HepG2 (cell line): ENCODE measurements around the gene TXN.
"Not testable (repeated sequence)": the region's sequence is repeated elsewhere in the genome, so short reads cannot be mapped to it uniquely, and the experiment has no call there.

Experiments used
- EZH2 ChIP-seq: conservative IDR thresholded peaks from 2 replicates; pipeline ENCODE4 v1.6.1; 2012; ENCODE audit warnings: mild to moderate bottlenecking, low read depth, low read length, moderate library complexity
- TF ChIP-seq, protein P1 (sequence below): sonication (generic); formaldehyde crosslinking; IDR thresholded peaks from 2 replicates; pipeline ENCODE4 v1.4.0; 2020; ENCODE audit warnings: missing genetic modification reagents
- TF ChIP-seq, protein P2 (sequence below): sonication (generic); formaldehyde crosslinking; IDR thresholded peaks from 2 replicates; pipeline ENCODE4 v1.5.0; 2020; ENCODE audit warnings: mild to moderate bottlenecking, missing genetic modification reagents, moderate library complexity

DNA sequence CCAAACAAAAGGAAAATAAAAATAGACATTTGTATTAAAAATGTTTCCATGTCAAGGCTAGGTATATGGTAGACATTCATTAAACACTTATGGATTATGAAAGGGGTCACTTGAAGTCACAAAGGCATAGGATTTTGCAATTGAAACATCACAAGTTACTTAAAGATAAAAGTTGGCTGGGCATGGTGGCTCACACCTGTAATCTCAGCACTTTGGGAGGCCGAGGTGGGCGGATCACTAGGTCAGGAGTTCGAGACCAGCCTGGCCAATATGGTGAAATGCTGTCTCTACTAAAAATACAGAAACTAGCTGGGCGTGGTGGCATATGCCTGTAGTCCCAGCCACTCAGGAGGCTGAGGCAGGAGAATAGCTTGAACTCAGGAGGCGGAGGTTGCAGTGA lies 4.5 kb downstream of the TXN start:
- TF ChIP-seq, protein P1, sequence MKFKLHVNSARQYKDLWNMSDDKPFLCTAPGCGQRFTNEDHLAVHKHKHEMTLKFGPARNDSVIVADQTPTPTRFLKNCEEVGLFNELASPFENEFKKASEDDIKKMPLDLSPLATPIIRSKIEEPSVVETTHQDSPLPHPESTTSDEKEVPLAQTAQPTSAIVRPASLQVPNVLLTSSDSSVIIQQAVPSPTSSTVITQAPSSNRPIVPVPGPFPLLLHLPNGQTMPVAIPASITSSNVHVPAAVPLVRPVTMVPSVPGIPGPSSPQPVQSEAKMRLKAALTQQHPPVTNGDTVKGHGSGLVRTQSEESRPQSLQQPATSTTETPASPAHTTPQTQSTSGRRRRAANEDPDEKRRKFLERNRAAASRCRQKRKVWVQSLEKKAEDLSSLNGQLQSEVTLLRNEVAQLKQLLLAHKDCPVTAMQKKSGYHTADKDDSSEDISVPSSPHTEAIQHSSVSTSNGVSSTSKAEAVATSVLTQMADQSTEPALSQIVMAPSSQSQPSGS: not testable (repeated sequence)
- not testable (repeated sequence) for TF ChIP-seq EZH2
- TF ChIP-seq, protein P2, sequence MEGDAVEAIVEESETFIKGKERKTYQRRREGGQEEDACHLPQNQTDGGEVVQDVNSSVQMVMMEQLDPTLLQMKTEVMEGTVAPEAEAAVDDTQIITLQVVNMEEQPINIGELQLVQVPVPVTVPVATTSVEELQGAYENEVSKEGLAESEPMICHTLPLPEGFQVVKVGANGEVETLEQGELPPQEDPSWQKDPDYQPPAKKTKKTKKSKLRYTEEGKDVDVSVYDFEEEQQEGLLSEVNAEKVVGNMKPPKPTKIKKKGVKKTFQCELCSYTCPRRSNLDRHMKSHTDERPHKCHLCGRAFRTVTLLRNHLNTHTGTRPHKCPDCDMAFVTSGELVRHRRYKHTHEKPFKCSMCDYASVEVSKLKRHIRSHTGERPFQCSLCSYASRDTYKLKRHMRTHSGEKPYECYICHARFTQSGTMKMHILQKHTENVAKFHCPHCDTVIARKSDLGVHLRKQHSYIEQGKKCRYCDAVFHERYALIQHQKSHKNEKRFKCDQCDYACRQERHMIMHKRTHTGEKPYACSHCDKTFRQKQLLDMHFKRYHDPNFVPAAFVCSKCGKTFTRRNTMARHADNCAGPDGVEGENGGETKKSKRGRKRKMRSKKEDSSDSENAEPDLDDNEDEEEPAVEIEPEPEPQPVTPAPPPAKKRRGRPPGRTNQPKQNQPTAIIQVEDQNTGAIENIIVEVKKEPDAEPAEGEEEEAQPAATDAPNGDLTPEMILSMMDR (CRISPR knock-in tag): not testable (repeated sequence)
